Measurements from ENCODE around the gene ZBTB4.

DNA sequence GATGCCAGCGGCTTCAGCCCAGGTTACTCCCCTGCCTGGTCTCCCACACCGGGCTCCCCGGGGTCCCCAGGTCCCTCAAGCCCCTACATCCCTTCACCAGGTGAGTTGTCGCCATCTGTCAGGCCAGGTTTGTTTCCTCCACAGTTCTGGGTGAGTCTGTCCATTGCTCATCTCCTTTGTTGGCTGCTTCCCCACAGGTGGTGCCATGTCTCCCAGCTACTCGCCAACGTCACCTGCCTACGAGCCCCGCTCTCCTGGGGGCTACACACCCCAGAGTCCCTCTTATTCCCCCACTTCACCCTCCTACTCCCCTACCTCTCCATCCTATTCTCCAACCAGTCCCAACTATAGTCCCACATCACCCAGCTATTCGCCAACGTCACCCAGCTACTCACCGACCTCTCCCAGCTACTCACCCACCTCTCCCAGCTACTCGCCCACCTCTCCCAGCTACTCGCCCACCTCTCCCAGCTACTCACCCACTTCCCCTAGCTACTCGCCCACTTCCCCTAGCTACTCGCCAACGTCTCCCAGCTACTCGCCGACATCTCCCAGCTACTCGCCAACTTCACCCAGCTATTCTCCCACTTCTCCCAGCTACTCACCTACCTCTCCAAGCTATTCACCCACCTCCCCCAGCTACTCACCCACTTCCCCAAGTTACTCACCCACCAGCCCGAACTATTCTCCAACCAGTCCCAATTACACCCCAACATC is 33.6 kb upstream of the ZBTB4 start:
- no peak for TF ChIP-seq SUZ12 (IDR thresholded peaks at IDR 0.05; ENCODE audit: extremely low read depth, insufficient read depth, insufficient read length)
- no peak for TF ChIP-seq ZNF274 (IDR thresholded peaks at IDR 0.05; ENCODE audit: low read depth, low read length)
- no peak for TF ChIP-seq YY1 (IDR thresholded peaks at IDR 0.05; ENCODE audit: insufficient read depth, insufficient read length)
